Loucy (cell line): ENCODE results near the gene MED7.

Source experiments
- EZH2phosphoT487 ChIP-seq: fragments of 200-600 bp; IDR thresholded peaks from 2 replicates; pipeline ENCODE4 v1.6.1; 2018; ENCODE audit warnings: antibody characterized with exemption, mild to moderate bottlenecking, moderate library complexity, borderline replicate concordance
- TF ChIP-seq, protein P1 (sequence below): fragments of 200-600 bp; sonication (generic); conservative IDR thresholded peaks from 2 replicates; pipeline ENCODE4 v1.5.1; 2014; ENCODE audit warnings: mild to moderate bottlenecking, antibody characterized with exemption, low read length

DNA sequence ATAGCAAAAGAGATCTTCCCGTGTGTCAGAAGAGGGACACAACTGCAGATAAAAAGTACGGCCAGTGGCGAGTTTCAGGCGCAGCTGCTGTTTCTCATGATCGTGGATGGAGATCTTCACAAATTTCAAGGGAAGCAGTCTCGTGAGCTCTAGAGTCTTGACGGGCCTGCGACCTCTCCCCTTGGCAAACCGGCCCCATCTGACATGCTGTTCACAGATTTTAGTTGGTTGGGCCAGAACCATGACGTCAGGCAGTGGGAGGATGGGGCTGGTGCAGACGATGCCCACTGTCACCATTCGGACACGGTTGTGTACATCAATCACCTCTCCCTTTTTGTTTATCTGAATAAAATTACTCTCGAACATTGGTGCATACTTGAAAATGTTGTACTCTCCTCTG is 23.0 kb upstream of the MED7 start:
- TF ChIP-seq, protein P1, sequence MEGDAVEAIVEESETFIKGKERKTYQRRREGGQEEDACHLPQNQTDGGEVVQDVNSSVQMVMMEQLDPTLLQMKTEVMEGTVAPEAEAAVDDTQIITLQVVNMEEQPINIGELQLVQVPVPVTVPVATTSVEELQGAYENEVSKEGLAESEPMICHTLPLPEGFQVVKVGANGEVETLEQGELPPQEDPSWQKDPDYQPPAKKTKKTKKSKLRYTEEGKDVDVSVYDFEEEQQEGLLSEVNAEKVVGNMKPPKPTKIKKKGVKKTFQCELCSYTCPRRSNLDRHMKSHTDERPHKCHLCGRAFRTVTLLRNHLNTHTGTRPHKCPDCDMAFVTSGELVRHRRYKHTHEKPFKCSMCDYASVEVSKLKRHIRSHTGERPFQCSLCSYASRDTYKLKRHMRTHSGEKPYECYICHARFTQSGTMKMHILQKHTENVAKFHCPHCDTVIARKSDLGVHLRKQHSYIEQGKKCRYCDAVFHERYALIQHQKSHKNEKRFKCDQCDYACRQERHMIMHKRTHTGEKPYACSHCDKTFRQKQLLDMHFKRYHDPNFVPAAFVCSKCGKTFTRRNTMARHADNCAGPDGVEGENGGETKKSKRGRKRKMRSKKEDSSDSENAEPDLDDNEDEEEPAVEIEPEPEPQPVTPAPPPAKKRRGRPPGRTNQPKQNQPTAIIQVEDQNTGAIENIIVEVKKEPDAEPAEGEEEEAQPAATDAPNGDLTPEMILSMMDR = no peak
- no peak for TF ChIP-seq EZH2phosphoT487
